Liver (tissue), 9 donors: ENCODE results near the gene PXDN. TPM values are rescaled to one million over a fixed set of nuclear protein-coding genes. Genes with fewer than 3 reads are reported as not detected.
"Not testable (repeated sequence)": the region's sequence is repeated elsewhere in the genome, so short reads cannot be mapped to it uniquely, and the experiment has no call there.

Experiments
- DNase-seq: peaks from one replicate; pipeline ENCODE4 v3.0.0-alpha.2; 2017; ENCODE audit warnings: low spot score
- H3K27ac ChIP-seq, 2 donors: one replicate each; pipeline ENCODE4 v1.7.0; 2013; ENCODE audit warnings: inconsistent platforms in 2 of 2, low read length in 2 of 2, control low read depth in 1 of 2, low read depth in 1 of 2, mild to moderate bottlenecking in 1 of 2
- H3K27me3 ChIP-seq, 4 donors: one replicate each; pipeline versions ENCODE4 v1.6.1 to v1.7.0; 2013; ENCODE audit warnings: low read length in 3 of 4, inconsistent platforms in 1 of 4, mild to moderate bottlenecking in 1 of 4, moderate library complexity in 1 of 4; ENCODE audit not compliant: control insufficient read depth in 4 of 4, insufficient read depth in 4 of 4
- H3K36me3 ChIP-seq, 4 donors: one replicate each; pipeline versions ENCODE4 v1.6.1 to v1.7.0; 2013; ENCODE audit warnings: low read length in 3 of 4, mild to moderate bottlenecking in 3 of 4, low read depth in 1 of 4, moderate library complexity in 1 of 4; ENCODE audit not compliant: control insufficient read depth in 4 of 4, insufficient read depth in 3 of 4
- H3K4me1 ChIP-seq, 4 donors: one replicate each; pipeline versions ENCODE4 v1.6.1 to v1.7.0; 2013; ENCODE audit warnings: low read length in 3 of 4, mild to moderate bottlenecking in 3 of 4, moderate library complexity in 1 of 4; ENCODE audit not compliant: control insufficient read depth in 4 of 4, insufficient read depth in 4 of 4
- H3K4me3 ChIP-seq, 3 donors: one replicate each; pipeline versions ENCODE4 v1.6.1 to v1.7.0; 2013; ENCODE audit warnings: low read length in 3 of 3, control low read depth in 1 of 3, low read depth in 1 of 3, mild to moderate bottlenecking in 1 of 3
- H3K9ac ChIP-seq, 2 donors: one replicate each; pipeline ENCODE4 v1.7.0; 2013; ENCODE audit warnings: low read length in 2 of 2, mild to moderate bottlenecking in 2 of 2, moderate library complexity in 2 of 2, control low read depth in 1 of 2, low read depth in 1 of 2
- H3K9me3 ChIP-seq, 4 donors: one replicate each; pipeline versions ENCODE4 v1.6.1 to v1.7.0; 2013; ENCODE audit warnings: low read length in 3 of 4; ENCODE audit not compliant: control insufficient read depth in 4 of 4
- ATF3 ChIP-seq: IDR thresholded peaks from 2 replicates; pipeline ENCODE4 v1.6.1; 2016; ENCODE audit warnings: antibody characterized with exemption
- EGR1 ChIP-seq, 2 donors: IDR thresholded peaks; 2 replicates each; pipeline ENCODE4 v1.6.1; 2016 to 2018; ENCODE audit warnings: antibody characterized with exemption in 2 of 2, low read depth in 2 of 2
- FOXA1 ChIP-seq: IDR thresholded peaks from 2 replicates; pipeline ENCODE4 v1.6.1; 2016; ENCODE audit warnings: antibody characterized with exemption
- GABPA ChIP-seq, 2 donors: IDR thresholded peaks in 1 of 2; conservative IDR thresholded peaks in 1 of 2; 2 replicates each; pipeline ENCODE4 v1.6.1; 2016; ENCODE audit warnings: antibody characterized with exemption in 2 of 2, mild to moderate bottlenecking in 1 of 2, moderate library complexity in 1 of 2
- RAD21 ChIP-seq, 2 donors: IDR thresholded peaks; 2 replicates each; pipeline ENCODE4 v1.6.1; 2016; ENCODE audit warnings: antibody characterized with exemption in 2 of 2, mild to moderate bottlenecking in 2 of 2
- RXRA ChIP-seq, 2 donors: IDR thresholded peaks; 2 replicates each; pipeline ENCODE4 v1.6.1; 2017 to 2018; ENCODE audit warnings: antibody characterized with exemption in 2 of 2, mild to moderate bottlenecking in 1 of 2
- SP1 ChIP-seq: IDR thresholded peaks from 2 replicates; pipeline ENCODE4 v1.6.1; 2018; ENCODE audit warnings: antibody characterized with exemption, mild to moderate bottlenecking
- TAF1 ChIP-seq: conservative IDR thresholded peaks from 2 replicates; pipeline ENCODE4 v1.6.1; 2016; ENCODE audit warnings: antibody characterized with exemption, mild to moderate bottlenecking
- WGBS: extraction: QIAGEN DNeasy Blood & Tissue Kit; methylation state at CpG from one replicate; pipeline ENCODE4 v1.1.7; 2013; 5-methylcytosine and 5-hydroxymethylcytosine counted together
- polyA plus RNA-seq, 2 donors: library from polyadenylated mRNA; stranded (reverse) in 1 of 2; unstranded in 1 of 2; fragments of 200-250 nt in 1 of 2; fragments of >200 nt in 1 of 2; fragmentation: Nextera tagmentation in 1 of 2; extraction: Ambion mirVana in 1 of 2; gene quantifications; one replicate each; pipeline versions ENCODE4 v1.2.1 to v1.2.3, GENCODE V29; 2013 to 2015
- total RNA-seq, 2 donors: library from RNA; depleted of rRNA; stranded (reverse); fragments of >200 nt; gene quantifications; one replicate each; pipeline ENCODE4 v1.2.3, GENCODE V29; 2014
- TF ChIP-seq, protein P1 (sequence below): fragments of 150-350 bp; IDR thresholded peaks from 2 replicates; pipeline ENCODE4 v1.5.1; 2017; ENCODE audit warnings: improper control_type of control experiment, low read depth, low read length; ENCODE audit not compliant: missing input control
- TF ChIP-seq, protein P2 (sequence below): IDR thresholded peaks from 2 replicates; pipeline ENCODE4 v1.6.1; 2016; ENCODE audit warnings: antibody characterized with exemption
- TF ChIP-seq, protein P3 (sequence below): IDR thresholded peaks from 2 replicates; pipeline ENCODE4 v1.6.1; 2016; ENCODE audit warnings: antibody characterized with exemption
- donor health status: healthy.
- donor health status: healthy.
- donor health status: healthy.
- donor health status: healthy.
- donor health status: healthy.

Gene PXDN
- total and polyA plus RNA-seq, 4 donors = 4.2 to 21.5 (median 16.9) TPM

DNA sequence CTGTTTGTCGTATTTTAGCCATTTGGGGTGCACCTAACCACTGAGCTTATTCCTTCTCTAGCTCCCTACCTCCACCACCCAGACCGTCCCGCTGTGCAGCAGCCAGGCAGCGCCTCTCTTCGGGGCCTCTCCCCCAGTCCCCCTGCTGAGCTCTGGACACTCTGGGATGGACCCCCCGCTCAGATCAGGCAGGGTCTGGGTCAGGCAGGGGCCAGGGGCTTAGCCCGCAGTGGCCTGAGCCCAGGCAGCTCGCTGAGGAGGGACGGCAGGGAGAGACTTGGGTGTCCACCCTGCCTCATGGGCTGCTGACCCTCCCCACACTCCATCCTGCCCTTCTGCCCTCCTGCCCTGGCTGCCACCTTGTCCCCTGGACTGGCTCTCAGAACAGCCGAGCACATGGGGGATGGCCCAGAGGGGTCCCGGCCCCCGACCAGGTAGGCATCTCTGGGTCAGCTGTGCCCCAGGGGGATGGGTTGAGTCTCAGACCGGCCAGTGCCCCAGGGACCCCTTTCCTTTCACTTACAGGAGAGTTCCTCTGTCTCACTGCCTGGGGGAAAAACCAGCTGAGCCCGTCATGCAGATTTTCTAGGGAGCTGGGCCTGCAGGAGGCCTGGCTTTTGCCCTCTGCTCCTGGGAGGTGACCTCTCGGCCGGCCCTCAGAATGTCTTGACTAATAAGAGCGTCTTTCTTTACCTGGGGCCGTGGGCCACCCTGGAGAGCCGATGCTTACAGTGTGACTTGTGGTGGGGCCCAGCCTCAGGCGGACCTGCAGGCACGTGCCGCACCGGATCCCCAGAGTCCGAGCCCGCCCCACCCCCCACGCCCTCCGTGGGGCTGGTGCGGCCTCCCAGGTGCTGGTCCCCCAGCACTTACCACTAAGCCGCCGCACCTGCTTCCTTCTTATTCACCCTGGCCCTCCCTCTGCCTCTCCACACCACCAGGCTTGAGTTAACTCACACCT, 22.8 kb upstream of the PXDN start:
- Histone ChIP-seq H3K36me3 (no peaks in the 10 kb centered on the region), H3K9ac (no peak overlapping the region), H3K9me3 (no peaks in the 10 kb centered on the region), H3K4me1 (no peaks in the 10 kb centered on the region), H3K4me3 (no peak overlapping the region), H3K27ac (no peak overlapping the region), H3K27me3 (peaks cover 0 to 2% (median 0%) of the 10 kb centered on the region in 4 donors)
- TF ChIP-seq, protein P1, sequence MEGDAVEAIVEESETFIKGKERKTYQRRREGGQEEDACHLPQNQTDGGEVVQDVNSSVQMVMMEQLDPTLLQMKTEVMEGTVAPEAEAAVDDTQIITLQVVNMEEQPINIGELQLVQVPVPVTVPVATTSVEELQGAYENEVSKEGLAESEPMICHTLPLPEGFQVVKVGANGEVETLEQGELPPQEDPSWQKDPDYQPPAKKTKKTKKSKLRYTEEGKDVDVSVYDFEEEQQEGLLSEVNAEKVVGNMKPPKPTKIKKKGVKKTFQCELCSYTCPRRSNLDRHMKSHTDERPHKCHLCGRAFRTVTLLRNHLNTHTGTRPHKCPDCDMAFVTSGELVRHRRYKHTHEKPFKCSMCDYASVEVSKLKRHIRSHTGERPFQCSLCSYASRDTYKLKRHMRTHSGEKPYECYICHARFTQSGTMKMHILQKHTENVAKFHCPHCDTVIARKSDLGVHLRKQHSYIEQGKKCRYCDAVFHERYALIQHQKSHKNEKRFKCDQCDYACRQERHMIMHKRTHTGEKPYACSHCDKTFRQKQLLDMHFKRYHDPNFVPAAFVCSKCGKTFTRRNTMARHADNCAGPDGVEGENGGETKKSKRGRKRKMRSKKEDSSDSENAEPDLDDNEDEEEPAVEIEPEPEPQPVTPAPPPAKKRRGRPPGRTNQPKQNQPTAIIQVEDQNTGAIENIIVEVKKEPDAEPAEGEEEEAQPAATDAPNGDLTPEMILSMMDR = no peak
- TF ChIP-seq EGR1 (IDR thresholded peaks at IDR 0.05; ENCODE audit: low read depth in 2 of 2) = no peak
- no peak for TF ChIP-seq FOXA1
- no peak for TF ChIP-seq RXRA (IDR thresholded peaks at IDR 0.05)
- TF ChIP-seq, protein P2, sequence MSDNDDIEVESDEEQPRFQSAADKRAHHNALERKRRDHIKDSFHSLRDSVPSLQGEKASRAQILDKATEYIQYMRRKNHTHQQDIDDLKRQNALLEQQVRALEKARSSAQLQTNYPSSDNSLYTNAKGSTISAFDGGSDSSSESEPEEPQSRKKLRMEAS = no peak
- TF ChIP-seq, protein P3, sequence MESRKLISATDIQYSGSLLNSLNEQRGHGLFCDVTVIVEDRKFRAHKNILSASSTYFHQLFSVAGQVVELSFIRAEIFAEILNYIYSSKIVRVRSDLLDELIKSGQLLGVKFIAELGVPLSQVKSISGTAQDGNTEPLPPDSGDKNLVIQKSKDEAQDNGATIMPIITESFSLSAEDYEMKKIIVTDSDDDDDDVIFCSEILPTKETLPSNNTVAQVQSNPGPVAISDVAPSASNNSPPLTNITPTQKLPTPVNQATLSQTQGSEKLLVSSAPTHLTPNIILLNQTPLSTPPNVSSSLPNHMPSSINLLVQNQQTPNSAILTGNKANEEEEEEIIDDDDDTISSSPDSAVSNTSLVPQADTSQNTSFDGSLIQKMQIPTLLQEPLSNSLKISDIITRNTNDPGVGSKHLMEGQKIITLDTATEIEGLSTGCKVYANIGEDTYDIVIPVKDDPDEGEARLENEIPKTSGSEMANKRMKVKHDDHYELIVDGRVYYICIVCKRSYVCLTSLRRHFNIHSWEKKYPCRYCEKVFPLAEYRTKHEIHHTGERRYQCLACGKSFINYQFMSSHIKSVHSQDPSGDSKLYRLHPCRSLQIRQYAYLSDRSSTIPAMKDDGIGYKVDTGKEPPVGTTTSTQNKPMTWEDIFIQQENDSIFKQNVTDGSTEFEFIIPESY = no peak
- TF ChIP-seq RAD21 (IDR thresholded peaks at IDR 0.05) = no peak
- TF ChIP-seq SP1 = no peak
- WGBS = 78% methylated on average over 30 of the region's 30 CpGs
- DNase-seq = no peak

DNA sequence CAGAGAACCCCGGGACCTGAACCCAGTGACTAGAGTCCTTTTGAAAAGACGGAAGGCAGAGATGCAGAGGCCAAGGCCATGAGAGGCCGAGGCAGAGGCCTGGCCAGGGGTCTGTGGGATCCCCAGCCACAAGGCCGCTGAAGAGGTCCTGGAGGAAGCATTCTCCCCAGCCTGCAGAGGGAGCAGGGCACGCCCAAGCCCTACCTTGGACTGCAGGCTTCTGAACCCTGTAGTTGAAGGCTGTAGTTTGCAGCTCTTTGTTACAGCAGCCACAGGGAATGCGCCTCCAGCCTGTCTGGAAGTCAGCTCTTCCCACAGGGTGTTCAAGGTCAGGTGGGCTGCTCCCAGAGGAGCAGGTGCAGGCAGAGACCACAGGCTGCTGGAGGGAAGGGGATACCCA, 22.1 kb upstream of the PXDN start:
- H3K27me3 ChIP-seq = peaks cover 0 to 2% (median 0%) of the 10 kb centered on the region in 4 donors
- WGBS = 79% methylated on average over 6 of the region's 6 CpGs
- no peak overlapping the region for H3K9ac ChIP-seq
- no peaks in the 10 kb centered on the region for H3K36me3 ChIP-seq
- H3K9me3 ChIP-seq = no peaks in the 10 kb centered on the region
- H3K4me3 ChIP-seq = no peak overlapping the region
- H3K4me1 ChIP-seq = no peaks in the 10 kb centered on the region
- TF ChIP-seq ATF3 = no peak
- TF ChIP-seq TAF1 = no peak
- TF ChIP-seq SP1 = no peak
- TF ChIP-seq GABPA (IDR thresholded peaks at IDR 0.05 in 1 of 2, conservative IDR thresholded peaks at IDR 0.05 in 1 of 2) = no peak
- no peak overlapping the region for H3K27ac ChIP-seq
- no peak for DNase-seq

GRCh38 chr2:1765201-1765600, 20.9 kb upstream of the PXDN start:
- 78% methylated on average over 2 of the region's 2 CpGs for WGBS
- not testable (repeated sequence) for H3K4me3 ChIP-seq, H3K4me1 ChIP-seq, H3K36me3 ChIP-seq, H3K9me3 ChIP-seq, DNase-seq, H3K9ac ChIP-seq, H3K27ac ChIP-seq, H3K27me3 ChIP-seq
